Uterus (tissue), 2 donors: ENCODE measurements around the gene UBN1.

Experiments used
- CTCF ChIP-seq, 4 experiments: fragments of 200-600 bp in 2 of 4; fragments of 450-650 bp in 2 of 4; sonication (generic) in 2 of 4; IDR thresholded peaks; one replicate each; pipeline ENCODE4 v1.5.1; 2016 to 2019; ENCODE audit warnings: antibody characterized with exemption in 4 of 4, mild to moderate bottlenecking in 2 of 4, moderate library complexity in 1 of 4
- POLR2A ChIP-seq, 2 donors: fragments of 450-650 bp; IDR thresholded peaks; one replicate each; pipeline ENCODE4 v1.6.1; 2016; ENCODE audit warnings: antibody characterized with exemption in 2 of 2, mild to moderate bottlenecking in 1 of 2, moderate library complexity in 1 of 2

GRCh38 chr16:4839942-4840341 lies 7.3 kb upstream of the UBN1 start:
- TF ChIP-seq CTCF (IDR thresholded peaks at IDR 0.05) (no peak), POLR2A (IDR thresholded peaks at IDR 0.05) (no peak)
